ENCODE data around the gene ZNF32. TPM values are rescaled to one million over a fixed set of nuclear protein-coding genes. Genes with fewer than 3 reads are reported as not detected.
"Not testable (repeated sequence)": the region's sequence is repeated elsewhere in the genome, so short reads cannot be mapped to it uniquely, and the experiment has no call there.

The ZNF32 gene
- total RNA-seq, 2 experiments from 2014 or later: not detected

DNA sequence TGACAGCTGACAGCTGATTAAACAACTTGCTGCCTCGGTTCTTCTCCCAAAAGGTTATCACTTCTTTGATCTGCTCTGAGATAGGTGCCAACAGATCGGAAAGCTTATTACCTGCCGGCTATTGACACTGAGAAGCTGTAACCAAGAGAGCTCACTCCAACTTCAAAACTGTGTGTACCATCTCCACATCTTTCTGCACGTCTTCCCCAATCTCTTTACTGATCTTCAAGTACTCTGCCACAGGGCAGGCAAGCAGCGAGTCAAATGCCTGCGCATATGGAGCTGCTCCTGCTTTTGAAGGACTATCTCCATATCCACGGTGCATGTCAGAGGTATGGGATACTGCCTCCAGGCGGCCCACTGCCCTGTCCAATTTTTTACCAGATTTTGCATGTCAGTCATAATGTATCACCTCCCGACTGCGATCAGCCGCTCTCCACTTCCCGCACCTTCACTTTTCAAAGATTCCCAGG is 42.8 kb downstream of the ZNF32 start:
- H2AFZ ChIP-seq (ENCODE audit: low read length): peak overlapping the region; percentile 74; the same call in 1 of the 2 replicates
- CTCF ChIA-PET (ENCODE audit: unreplicated experiment): no interaction called here
- H3K4me1 ChIP-seq (ENCODE audit: insufficient read depth, low read length, poor library complexity, severe bottlenecking): peaks cover 5% of the 10 kb centered on the region
- H3K79me2 ChIP-seq (ENCODE audit: insufficient read depth, low read depth, low read length): no peaks in the 10 kb centered on the region
- peaks cover 8% of the 10 kb centered on the region; the same call in 1 of the 2 replicates for H3K36me3 ChIP-seq (ENCODE audit: insufficient read depth, low read length)
- TF ChIP-seq, protein P1, sequence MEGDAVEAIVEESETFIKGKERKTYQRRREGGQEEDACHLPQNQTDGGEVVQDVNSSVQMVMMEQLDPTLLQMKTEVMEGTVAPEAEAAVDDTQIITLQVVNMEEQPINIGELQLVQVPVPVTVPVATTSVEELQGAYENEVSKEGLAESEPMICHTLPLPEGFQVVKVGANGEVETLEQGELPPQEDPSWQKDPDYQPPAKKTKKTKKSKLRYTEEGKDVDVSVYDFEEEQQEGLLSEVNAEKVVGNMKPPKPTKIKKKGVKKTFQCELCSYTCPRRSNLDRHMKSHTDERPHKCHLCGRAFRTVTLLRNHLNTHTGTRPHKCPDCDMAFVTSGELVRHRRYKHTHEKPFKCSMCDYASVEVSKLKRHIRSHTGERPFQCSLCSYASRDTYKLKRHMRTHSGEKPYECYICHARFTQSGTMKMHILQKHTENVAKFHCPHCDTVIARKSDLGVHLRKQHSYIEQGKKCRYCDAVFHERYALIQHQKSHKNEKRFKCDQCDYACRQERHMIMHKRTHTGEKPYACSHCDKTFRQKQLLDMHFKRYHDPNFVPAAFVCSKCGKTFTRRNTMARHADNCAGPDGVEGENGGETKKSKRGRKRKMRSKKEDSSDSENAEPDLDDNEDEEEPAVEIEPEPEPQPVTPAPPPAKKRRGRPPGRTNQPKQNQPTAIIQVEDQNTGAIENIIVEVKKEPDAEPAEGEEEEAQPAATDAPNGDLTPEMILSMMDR (conservative IDR thresholded peaks at IDR 0.05; ENCODE audit: low read length): no peak
- no peak for TF ChIP-seq EZH2phosphoT487 (IDR thresholded peaks at IDR 0.05; ENCODE audit: borderline replicate concordance, low read depth, low read length)
- no peak for DNase-seq (ENCODE audit: low spot score)
- POLR2A ChIA-PET: interaction anchor here (1.3 to 1.7 kb wide), 2 partner anchors 12 to 14 kb away, joined by 3 to 6 read pairs; no protein-coding TSS in a partner anchor
- H3K9me3 ChIP-seq (ENCODE audit: low read length): no peaks in the 10 kb centered on the region
- no TSS peak for BruUV-seq (replicated peaks)
- H3K27ac ChIP-seq (ENCODE audit: low read depth, low read length, poor library complexity, severe bottlenecking): no peak overlapping the region
- intact Hi-C loops (cut with micrococcal nuclease; ENCODE audit: unreplicated experiment): no loop called here
- H3K4me3 ChIP-seq (ENCODE audit: low read depth, low read length, poor library complexity, severe bottlenecking): peak overlapping the region; percentile 76
- peak overlapping the region; percentile 75; the same call in 1 of the 2 replicates for H3K4me2 ChIP-seq (ENCODE audit: low read length)
- no peaks in the 10 kb centered on the region for H4K20me1 ChIP-seq (ENCODE audit: insufficient read depth, low read length)
- no peaks in the 10 kb centered on the region for H3K9me2 ChIP-seq (ENCODE audit: insufficient read depth, low read length)

DNA sequence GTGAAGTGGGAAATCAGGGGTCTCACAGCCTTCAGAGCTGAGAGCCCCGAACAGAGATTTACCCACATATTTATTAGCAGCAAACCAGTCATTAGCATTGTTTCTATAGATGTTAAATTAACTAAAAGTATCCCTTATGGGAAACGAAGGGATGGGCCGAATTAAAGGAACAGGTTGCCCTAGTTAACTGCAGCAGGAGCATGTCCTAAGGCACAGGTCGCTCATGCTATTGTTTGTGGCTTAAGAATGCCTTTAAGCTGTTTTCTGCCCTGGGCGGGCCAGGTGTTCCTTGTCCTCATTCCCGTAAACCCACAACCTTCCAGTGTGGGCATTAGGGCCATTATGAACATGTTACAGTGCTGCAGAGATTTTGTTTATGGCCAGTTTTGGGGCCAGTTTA is 47.1 kb downstream of the ZNF32 start:
- POLR2A ChIA-PET: not testable (repeated sequence)

DNA sequence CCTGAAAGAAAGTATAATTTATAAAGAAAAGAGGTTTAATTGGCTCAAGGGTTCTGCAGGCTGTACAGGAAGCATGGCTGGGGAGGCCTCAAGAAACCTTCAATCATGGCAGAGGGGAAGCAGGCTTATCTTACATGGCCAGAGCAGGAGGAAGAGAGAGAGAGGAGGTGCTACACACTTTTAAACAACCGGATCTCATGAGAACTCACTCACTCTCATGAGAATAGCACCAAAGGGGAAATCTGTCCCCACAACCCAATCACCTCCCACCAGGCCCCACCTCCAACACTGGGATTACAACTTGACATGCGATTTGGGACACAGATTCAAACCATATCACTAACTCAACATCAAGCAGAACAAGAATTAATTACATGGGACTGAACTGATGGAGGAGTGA is 49.3 kb downstream of the ZNF32 start:
- Histone ChIP-seq H3K4me2 (ENCODE audit: low read length) (no peak overlapping the region), H3K4me1 (ENCODE audit: insufficient read depth, low read length, poor library complexity, severe bottlenecking) (peaks cover 11% of the 10 kb centered on the region), H3K79me2 (ENCODE audit: insufficient read depth, low read depth, low read length) (no peaks in the 10 kb centered on the region), H3K9me2 (ENCODE audit: insufficient read depth, low read length) (no peaks in the 10 kb centered on the region), H3K36me3 (ENCODE audit: insufficient read depth, low read length) (no peaks in the 10 kb centered on the region), H4K20me1 (ENCODE audit: insufficient read depth, low read length) (no peaks in the 10 kb centered on the region), H3K4me3 (ENCODE audit: low read depth, low read length, poor library complexity, severe bottlenecking) (no peak overlapping the region), H3K27ac (ENCODE audit: low read depth, low read length, poor library complexity, severe bottlenecking) (no peak overlapping the region), H3K9me3 (ENCODE audit: low read length) (no peaks in the 10 kb centered on the region), H2AFZ (ENCODE audit: low read length) (no peak overlapping the region)
- CTCF ChIA-PET (ENCODE audit: unreplicated experiment): no interaction called here
- POLR2A ChIA-PET: interaction anchor here (0.7 kb wide), 1 partner anchor 504 kb away, joined by 4 read pairs; no protein-coding TSS in a partner anchor
- DNase-seq (ENCODE audit: low spot score): no peak
- intact Hi-C loops (cut with micrococcal nuclease; ENCODE audit: unreplicated experiment): no loop called here
- TF ChIP-seq, protein P1 (conservative IDR thresholded peaks at IDR 0.05; ENCODE audit: low read length): no peak
- TF ChIP-seq EZH2phosphoT487 (IDR thresholded peaks at IDR 0.05; ENCODE audit: borderline replicate concordance, low read depth, low read length): no peak
- no TSS peak for BruUV-seq (replicated peaks)

More for the DNA sequence above, 47.1 kb downstream of the ZNF32 start:
- H3K4me3 ChIP-seq (ENCODE audit: low read depth, low read length, poor library complexity, severe bottlenecking); BruUV-seq (replicated peaks); H3K79me2 ChIP-seq (ENCODE audit: insufficient read depth, low read depth, low read length); H2AFZ ChIP-seq (ENCODE audit: low read length); H4K20me1 ChIP-seq (ENCODE audit: insufficient read depth, low read length); DNase-seq (ENCODE audit: low spot score); H3K9me3 ChIP-seq (ENCODE audit: low read length); intact Hi-C loops (cut with micrococcal nuclease; ENCODE audit: unreplicated experiment); H3K9me2 ChIP-seq (ENCODE audit: insufficient read depth, low read length); H3K4me1 ChIP-seq (ENCODE audit: insufficient read depth, low read length, poor library complexity, severe bottlenecking); H3K27ac ChIP-seq (ENCODE audit: low read depth, low read length, poor library complexity, severe bottlenecking); H3K4me2 ChIP-seq (ENCODE audit: low read length); H3K36me3 ChIP-seq (ENCODE audit: insufficient read depth, low read length); CTCF ChIA-PET (ENCODE audit: unreplicated experiment): not testable (repeated sequence)

All from OCI-LY7 (cell line).